IMR-90 (cell line): Measurements from ENCODE around the gene ZNF407. TPM values are rescaled to one million over a fixed set of nuclear protein-coding genes. Genes with fewer than 3 reads are reported as not detected.

Experiments used
- ATAC-seq: fragments of 200-7000 bp; cut with Tn5 transposase; 2 replicates; pipeline ENCODE4 v1.9.1; 2020; ENCODE audit warnings: low read depth, mild to moderate bottlenecking, moderate library complexity
- BruUV-seq: library from RNA; stranded (reverse); fragments of 400-500 nt; replicated peaks from 2 replicates; lab custom pipeline; 2021; lab: Mats Ljungman, UMichigan
- CTCF ChIA-PET: fragments of 300-600 bp; formaldehyde crosslinking; extraction: SDS; loops from one replicate; lab custom pipeline; 2021; ENCODE audit warnings: antibody characterized with exemption; lab: Yijun Ruan, JAX
- POLR2A ChIA-PET: fragments of 300-600 bp; sonication (Branson Sonifier 250); formaldehyde crosslinking; loops from one replicate; lab custom pipeline; 2022; ENCODE audit warnings: antibody characterized with exemption; ENCODE audit not compliant: unreplicated experiment; lab: Charles Lee
- DNase-seq: peaks from one replicate; pipeline ENCODE4 v3.0.0; 2013
- H2AFZ ChIP-seq: replicated peaks from 2 replicates; pipeline ENCODE3; 2013; ENCODE audit warnings: low read length, mild to moderate bottlenecking; ENCODE audit not compliant: poor library complexity
- H2AK5ac ChIP-seq: 2 replicates; pipeline ENCODE4 v1.6.1; 2013; ENCODE audit warnings: low read depth, low read length, inconsistent platforms
- H2AK9ac ChIP-seq: replicated peaks from 2 replicates; pipeline ENCODE3; 2013; ENCODE audit warnings: mild to moderate bottlenecking, low read depth, low read length, moderate library complexity; ENCODE audit not compliant: poor library complexity
- H2BK120ac ChIP-seq: 2 replicates; pipeline ENCODE4 v1.6.1; 2013; ENCODE audit warnings: low read depth, low read length, inconsistent platforms
- H2BK15ac ChIP-seq: 3 replicates; pipeline ENCODE4 v1.6.1; 2013; ENCODE audit warnings: low read depth, low read length, inconsistent platforms
- H2BK20ac ChIP-seq: 2 replicates; pipeline ENCODE4 v1.6.1; 2013; ENCODE audit warnings: low read depth, mild to moderate bottlenecking, inconsistent platforms, low read length, moderate library complexity
- H2BK5ac ChIP-seq: 2 replicates; pipeline ENCODE4 v1.6.1; 2013; ENCODE audit warnings: mild to moderate bottlenecking, low read depth, low read length, inconsistent platforms; ENCODE audit not compliant: poor library complexity, severe bottlenecking
- H3K14ac ChIP-seq: replicated peaks from 2 replicates; pipeline ENCODE4 v1.6.1; 2013; ENCODE audit warnings: low read depth, low read length, inconsistent platforms
- H3K18ac ChIP-seq: 2 replicates; pipeline ENCODE4 v1.6.1; 2013; ENCODE audit warnings: low read depth, low read length, control low read depth
- H3K23ac ChIP-seq: 2 replicates; pipeline ENCODE4 v1.6.1; 2013; ENCODE audit warnings: low read depth, low read length, inconsistent platforms
- H3K27ac ChIP-seq: 2 replicates; pipeline ENCODE4 v1.5.1; 2013; ENCODE audit warnings: mild to moderate bottlenecking, control low read depth, low read length; ENCODE audit not compliant: insufficient read depth
- H3K27me3 ChIP-seq: 2 replicates; pipeline ENCODE4 v1.6.1; 2013; ENCODE audit warnings: low read length; ENCODE audit not compliant: control insufficient read depth, insufficient read depth
- H3K36me3 ChIP-seq: 2 replicates; pipeline ENCODE4 v1.6.1; 2013; ENCODE audit warnings: low read length, mixed read lengths; ENCODE audit not compliant: control insufficient read depth, insufficient read depth
- H3K4ac ChIP-seq: 2 replicates; pipeline ENCODE4 v1.6.1; 2013; ENCODE audit warnings: low read depth, low read length, inconsistent platforms
- H3K4me1 ChIP-seq: 2 replicates; pipeline ENCODE4 v1.6.1; 2013; ENCODE audit warnings: low read length, mixed read lengths; ENCODE audit not compliant: control insufficient read depth, insufficient read depth
- H3K4me2 ChIP-seq: 2 replicates; pipeline ENCODE4 v1.6.1; 2013; ENCODE audit warnings: low read depth, mild to moderate bottlenecking, control low read depth, low read length, moderate library complexity
- H3K4me3 ChIP-seq: 2 replicates; pipeline ENCODE4 v1.5.1; 2013; ENCODE audit warnings: low read depth, mild to moderate bottlenecking, control low read depth, low read length, moderate library complexity; ENCODE audit not compliant: insufficient read depth
- H3K56ac ChIP-seq: 2 replicates; pipeline ENCODE4 v1.6.1; 2013; ENCODE audit warnings: low read length, inconsistent platforms; ENCODE audit not compliant: insufficient read depth; ENCODE audit errors: extremely low read depth
- H3K79me1 ChIP-seq, 2 experiments: 2 replicates each; pipeline ENCODE4 v1.6.1; 2013; ENCODE audit warnings: low read length in 2 of 2, inconsistent platforms in 1 of 2, low read depth in 1 of 2
- H3K9ac ChIP-seq: 2 replicates; pipeline ENCODE4 v1.6.1; 2013; ENCODE audit warnings: low read depth, low read length, control low read depth
- H3K9me1 ChIP-seq: 2 replicates; pipeline ENCODE4 v1.6.1; 2013; ENCODE audit warnings: low read length, inconsistent platforms; ENCODE audit not compliant: insufficient read depth
- H3K9me3 ChIP-seq: 2 replicates; pipeline ENCODE4 v1.6.1; 2013; ENCODE audit warnings: low read length; ENCODE audit not compliant: control insufficient read depth, insufficient read depth
- H4K20me1 ChIP-seq: 2 replicates; pipeline ENCODE4 v1.6.1; 2013; ENCODE audit warnings: low read length, inconsistent platforms; ENCODE audit not compliant: insufficient read depth
- H4K5ac ChIP-seq: 2 replicates; pipeline ENCODE4 v1.6.1; 2013; ENCODE audit warnings: mild to moderate bottlenecking, low read depth, low read length, control low read depth
- H4K8ac ChIP-seq, 2 experiments: 2 replicates each; pipeline ENCODE4 v1.6.1; 2013; ENCODE audit warnings: low read depth in 2 of 2, low read length in 2 of 2, control low read depth in 1 of 2, inconsistent platforms in 1 of 2
- H4K91ac ChIP-seq: 2 replicates; pipeline ENCODE4 v1.6.1; 2013; ENCODE audit warnings: low read depth, low read length, inconsistent platforms; ENCODE audit not compliant: insufficient read depth
- BHLHE40 ChIP-seq: fragments of 150-350 bp; IDR thresholded peaks from 2 replicates; pipeline ENCODE4 v1.6.1; 2016; ENCODE audit warnings: mild to moderate bottlenecking, low read depth, low read length
- MAZ ChIP-seq: IDR thresholded peaks from 2 replicates; pipeline ENCODE4 v1.6.1; 2012; ENCODE audit warnings: low read depth, mild to moderate bottlenecking, low read length, improper control_type of control experiment, moderate library complexity, borderline replicate concordance
- MXI1 ChIP-seq: IDR thresholded peaks from 2 replicates; pipeline ENCODE4 v1.6.1; 2012; ENCODE audit warnings: low read depth, mild to moderate bottlenecking, low read length, moderate library complexity, borderline replicate concordance
- NFE2L2 ChIP-seq: fragments of 150-350 bp; IDR thresholded peaks from 2 replicates; pipeline ENCODE4 v1.6.1; 2016; ENCODE audit warnings: low read depth, mild to moderate bottlenecking, low read length
- RAD21 ChIP-seq: IDR thresholded peaks from 2 replicates; pipeline ENCODE4 v1.6.1; 2012; ENCODE audit warnings: low read length, improper control_type of control experiment
- SMC3 ChIP-seq: fragments of 150-350 bp; IDR thresholded peaks from 2 replicates; pipeline ENCODE4 v1.6.1; 2016; ENCODE audit warnings: low read depth, mild to moderate bottlenecking, antibody characterized with exemption, low read length, moderate library complexity
- WGBS, 2 experiments: methylation state at CpG; one replicate each; pipeline versions ENCODE4 v1.1.5 to v1.1.7; 2013; ENCODE audit warnings: missing lambda C conversion rate in 2 of 2; ENCODE audit not compliant: insufficient read length in 1 of 2; ENCODE audit errors: extremely low coverage in 2 of 2; 5-methylcytosine and 5-hydroxymethylcytosine counted together
- dilution Hi-C: fragments of 300-500 bp; cut with HindIII; formaldehyde crosslinking; loops from one replicate; pipeline ENCODE4 v1.14.3; 2018; ENCODE audit warnings: low sequenced_read_pairs; ENCODE audit not compliant: unreplicated experiment
- in situ Hi-C: fragments of 300-500 bp; cut with MboI; formaldehyde crosslinking; loops from 3 replicates; pipeline ENCODE4 v1.14.3; 2019; ENCODE audit warnings: low sequenced_read_pairs, inconsistent platforms, mixed read lengths
- intact Hi-C: fragments of 100-400 bp; cut with micrococcal nuclease; formaldehyde crosslinking; loops from 2 replicates; pipeline ENCODE4 v1.10.0; 2022
- polyA plus RNA-seq, 3 experiments: library from polyadenylated mRNA; depleted of rRNA; stranded (reverse); fragments of >200 nt; gene quantifications; 2 replicates each; pipeline ENCODE4 v1.2.3, GENCODE V29; 2012; ENCODE audit warnings: low replicate concordance in 1 of 3
- total RNA-seq: library from RNA; depleted of rRNA; stranded (reverse); fragments of >200 nt; gene quantifications from 2 replicates; pipeline ENCODE4 v1.2.3, GENCODE V29; 2012

ZNF407 gene
- total and polyA plus RNA-seq, 2 of the 4 experiments (the other 2 are of a cell fraction): 3.1 to 20.1 TPM

DNA sequence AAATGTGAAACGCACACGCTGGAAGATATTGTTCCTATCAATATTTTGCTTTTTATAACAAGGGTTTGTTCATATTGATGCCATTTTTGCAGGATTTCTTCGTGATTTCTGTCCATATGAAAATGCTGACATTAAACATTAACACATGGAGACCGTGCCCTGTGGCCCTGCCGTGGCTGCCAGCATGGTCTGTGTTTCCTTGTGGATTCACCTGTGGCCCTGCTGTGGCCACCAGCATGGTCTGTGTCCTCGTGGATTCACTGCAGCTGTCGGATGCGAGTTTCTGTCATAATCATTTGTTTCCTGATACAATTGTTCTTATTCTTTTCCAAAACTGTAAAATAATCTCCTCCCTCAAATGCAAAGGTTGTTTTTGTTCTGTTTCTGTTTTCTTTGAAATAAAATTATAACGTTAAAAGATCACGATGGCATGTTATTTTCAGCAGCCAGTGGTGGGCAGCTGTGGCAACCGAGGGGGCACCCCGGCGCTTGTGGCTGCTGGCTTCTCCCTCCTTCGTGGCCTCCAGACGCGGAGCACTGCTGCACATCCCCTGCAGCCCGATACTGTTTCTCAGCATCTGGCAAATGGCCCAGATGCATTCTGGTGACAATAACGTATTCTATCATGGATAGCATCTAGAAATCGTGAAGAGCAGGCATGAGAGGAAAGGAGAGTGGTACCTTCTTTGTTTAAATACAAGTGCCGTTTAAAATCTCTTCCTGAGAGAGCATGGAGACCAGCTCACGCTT, 467.8 kb downstream of the ZNF407 start:
- H3K23ac ChIP-seq: no peak overlapping the region
- H2BK15ac ChIP-seq: no peak overlapping the region
- no peaks in the 10 kb centered on the region for H3K9me3 ChIP-seq
- H4K20me1 ChIP-seq: no peaks in the 10 kb centered on the region
- H2BK120ac ChIP-seq: no peak overlapping the region
- H3K14ac ChIP-seq: no peak overlapping the region
- no peak overlapping the region for H4K5ac ChIP-seq
- no peak overlapping the region for H4K91ac ChIP-seq
- ChIA-PET POLR2A (no interaction called here), CTCF (interaction anchor here (1.1 kb wide), 1 partner anchor 24 kb away, joined by 3 read pairs; no protein-coding TSS in a partner anchor)
- no peak overlapping the region for H2AK5ac ChIP-seq
- no peak overlapping the region for H2AFZ ChIP-seq
- no peak overlapping the region for H2BK20ac ChIP-seq
- ATAC-seq: no peak
- no peaks in the 10 kb centered on the region for H3K27me3 ChIP-seq
- H3K4ac ChIP-seq: no peak overlapping the region
- no peak overlapping the region for H3K4me3 ChIP-seq
- DNase-seq: no peak
- peaks cover 2% of the 10 kb centered on the region for H3K4me1 ChIP-seq
- peaks cover 4% of the 10 kb centered on the region; the same call in 1 of the 2 replicates for H3K9me1 ChIP-seq
- TF ChIP-seq BHLHE40 (no peak), MXI1 (no peak), SMC3 (no peak), MAZ (no peak), NFE2L2 (no peak), RAD21 (no peak)
- no peak overlapping the region for H3K18ac ChIP-seq
- no peaks in the 10 kb centered on the region for H3K79me1 ChIP-seq
- dilution Hi-C loops: no loop called here
- BruUV-seq: no TSS peak
- peak overlapping the region; percentile 26 for H2AK9ac ChIP-seq
- H3K56ac ChIP-seq: no peak overlapping the region
- WGBS, 2 experiments: 67% methylated on average over 6 of the region's 21 CpGs; no CpG with 5 or more reads in 1 of the 2 experiments
- H3K9ac ChIP-seq: no peak overlapping the region
- peaks cover 10% of the 10 kb centered on the region for H3K36me3 ChIP-seq
- H3K27ac ChIP-seq: no peak overlapping the region
- no peak overlapping the region for H2BK5ac ChIP-seq
- intact Hi-C loops: no loop called here
- H3K4me2 ChIP-seq: no peak overlapping the region
- in situ Hi-C loops: no loop called here
- H4K8ac ChIP-seq: no peak overlapping the region
